ENCODE data around the gene KLHDC2. TPM values are rescaled to one million over a fixed set of nuclear protein-coding genes. Genes with fewer than 3 reads are reported as not detected.

KLHDC2 gene
- total and polyA plus RNA-seq, 2 of the 8 experiments (the other 6 are each of a cell fraction or from before 2014, with no cell fraction given): 32.9 to 43.4 TPM

DNA sequence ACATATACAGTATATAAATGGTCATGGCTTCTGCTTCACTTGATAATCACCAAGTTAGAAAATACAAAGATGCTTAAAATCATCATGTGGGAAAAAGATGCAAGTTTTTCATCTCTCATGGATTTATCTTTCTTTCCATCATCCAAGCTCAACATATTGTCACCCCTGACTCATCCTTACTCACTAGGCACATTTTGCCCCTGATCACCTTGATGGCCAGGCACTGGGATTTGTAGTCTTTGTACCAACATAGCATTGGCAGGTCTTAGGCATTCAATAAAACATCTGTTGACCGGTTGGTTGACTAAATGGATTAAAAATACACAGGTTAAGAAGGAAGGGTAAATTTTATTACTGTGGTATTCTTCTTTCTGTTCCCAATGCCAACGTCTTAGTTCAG, 28.1 kb downstream of the KLHDC2 start:
- Histone ChIP-seq H3K4me3 (ENCODE audit: extremely low read depth in 1 of 4, insufficient read depth in 2 of 4, low read depth in 3 of 4, low read length in 4 of 4) (no peak overlapping the region), H2AFZ (ENCODE audit: low read length) (no peak overlapping the region), H3K27me3 (replicated peaks in 1 of 4; ENCODE audit: control insufficient read depth in 3 of 4, extremely low read depth in 1 of 4, insufficient read depth in 3 of 4, low read length in 3 of 4) (no peaks in the 10 kb centered on the region), H2BK20ac (ENCODE audit: low read length) (no peak overlapping the region), H3K79me1 (ENCODE audit: low read depth, low read length) (no peaks in the 10 kb centered on the region), H2BK5ac (ENCODE audit: low read depth, low read length) (no peak overlapping the region), H4K5ac (ENCODE audit: insufficient read length, low read depth, low read length) (no peak overlapping the region), H3K9ac (replicated peaks in 1 of 4; ENCODE audit: extremely low read depth in 1 of 4, low read depth in 3 of 4, low read length in 3 of 4) (no peak overlapping the region), H3K18ac (ENCODE audit: extremely low read depth, low read length) (no peak overlapping the region), H4K20me1 (replicated peaks in 1 of 2; ENCODE audit: control insufficient read depth in 1 of 2, insufficient read depth in 2 of 2, low read length in 2 of 2) (no peaks in the 10 kb centered on the region), H2BK12ac (ENCODE audit: low read depth, low read length) (no peak overlapping the region), H3K4ac (replicated peaks; ENCODE audit: insufficient read length, low read depth, low read length) (no peak overlapping the region), H4K8ac (ENCODE audit: extremely low read depth, insufficient read depth, low read length) (no peak overlapping the region), H3K56ac (replicated peaks; ENCODE audit: insufficient read length, low read depth, low read length) (no peak overlapping the region), H3K23me2 (ENCODE audit: low read depth, low read length) (no peaks in the 10 kb centered on the region), H3K14ac (ENCODE audit: insufficient read length) (no peak overlapping the region), H3K27ac (ENCODE audit: low read depth, low read length) (no peak overlapping the region), H2BK15ac (ENCODE audit: low read length) (no peak overlapping the region), H3K4me1 (replicated peaks in 1 of 4; ENCODE audit: control insufficient read depth in 3 of 4, insufficient read depth in 4 of 4, low read length in 3 of 4) (no peaks in the 10 kb centered on the region), H3K36me3 (ENCODE audit: control insufficient read depth in 2 of 4, insufficient read depth in 4 of 4, low read length in 3 of 4) (peaks cover 9 to 68% (median 41%) of the 10 kb centered on the region in 4 experiments), H3K79me2 (ENCODE audit: control insufficient read depth in 1 of 2, insufficient read depth in 2 of 2, low read length in 2 of 2) (no peaks in the 10 kb centered on the region), H3K4me2 (ENCODE audit: insufficient read depth in 1 of 2, low read depth in 2 of 2, low read length in 2 of 2) (no peak overlapping the region), H3K9me3 (ENCODE audit: insufficient read depth in 2 of 2, low read depth in 1 of 2, low read length in 1 of 2) (no peaks in the 10 kb centered on the region), H3K23ac (ENCODE audit: insufficient read length) (no peak overlapping the region), H4K91ac (replicated peaks; ENCODE audit: insufficient read length, low read length) (no peak overlapping the region), H2AK5ac (ENCODE audit: low read depth, low read length) (no peak overlapping the region), H2BK120ac (replicated peaks; ENCODE audit: low read depth, low read length) (no peak overlapping the region)
- 81% methylated on average over 2 of the region's 2 CpGs; no CpG with 5 or more reads in 1 of the 2 experiments for WGBS, 2 experiments (ENCODE audit: extremely low coverage in 1 of 2, insufficient coverage in 1 of 2, insufficient read length in 1 of 2, insufficient replicate concordance in 2 of 2, low coverage in 1 of 2, low lambda C conversion rate in 2 of 2, missing lambda C conversion rate in 1 of 2)
- ChIA-PET CTCF (ENCODE audit: partially characterized antibody) (no interaction called here), POLR2A (ENCODE audit: partially characterized antibody) (interaction anchor here (1.2 to 1.5 kb wide), 2 partner anchors 28 to 36 kb away, joined by 3 to 4 read pairs; partner anchors contain the start of gene KLHDC2)
- no peak for DNase-seq (ENCODE audit: low read depth in 1 of 2, low spot score in 2 of 2)
- FAIRE-seq: no peak
- TF ChIP-seq KDM5A (IDR thresholded peaks at IDR 0.05; ENCODE audit: low read length): no peak
- TF ChIP-seq JUND (IDR thresholded peaks at IDR 0.05; ENCODE audit: low read length): no peak
- no peak for TF ChIP-seq RFX5 (IDR thresholded peaks at IDR 0.05; ENCODE audit: borderline replicate concordance, low read depth, low read length)
- no peak for TF ChIP-seq CHD2 (IDR thresholded peaks at IDR 0.05; ENCODE audit: low read length)
- TF ChIP-seq HDAC2 (IDR thresholded peaks at IDR 0.05; ENCODE audit: borderline replicate concordance in 1 of 2, low read depth in 2 of 2, low read length in 2 of 2): no peak
- no peak for TF ChIP-seq SAP30 (IDR thresholded peaks at IDR 0.05; ENCODE audit: insufficient read depth, insufficient replicate concordance, low read length)
- TF ChIP-seq HDAC6 (IDR thresholded peaks at IDR 0.05; ENCODE audit: low read depth, low read length): no peak
- TF ChIP-seq SIX5 (IDR thresholded peaks at IDR 0.05; ENCODE audit: low read depth, low read length): no peak
- no peak for TF ChIP-seq GTF2F1 (IDR thresholded peaks at IDR 0.05; ENCODE audit: borderline replicate concordance, low read depth, low read length)
- no peak for TF ChIP-seq CTBP2 (IDR thresholded peaks at IDR 0.05; ENCODE audit: borderline replicate concordance, insufficient read depth, insufficient read length, low read length)
- TF ChIP-seq RAD21 (IDR thresholded peaks at IDR 0.05 in 1 of 2, conservative IDR thresholded peaks at IDR 0.05 in 1 of 2; ENCODE audit: low read depth in 2 of 2, low read length in 2 of 2): no peak

Data from H1 (cell line).